Activated naive CD4-positive, alpha-beta T cell treated with Interleukin-2 at 50 U/mL for 16 hours (primary cell): Measurements from ENCODE around the gene NT5E.

Source experiments
- DNase-seq: peaks from one replicate; pipeline ENCODE4 v3.0.0-alpha.2; 2020

Gene NT5E

DNA sequence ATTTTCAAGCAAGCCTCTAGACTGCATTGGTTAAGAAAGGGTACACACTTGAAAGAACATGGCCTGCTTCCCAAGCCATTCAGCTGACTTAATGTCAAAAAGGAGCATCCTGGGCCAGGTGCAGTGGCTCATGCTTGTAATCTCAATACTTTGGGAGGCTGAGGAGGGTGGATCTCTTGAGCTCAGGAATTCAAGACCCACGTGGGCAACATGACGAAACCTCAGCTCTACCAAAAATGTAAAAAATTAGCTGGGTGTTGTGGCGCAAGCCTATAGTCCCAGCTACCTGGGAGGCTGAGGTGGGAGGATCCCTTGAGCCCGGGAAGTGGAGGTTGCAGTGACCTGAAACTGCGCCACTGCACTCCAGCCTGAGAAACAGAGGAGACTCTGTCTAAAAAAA, 26.9 kb upstream of the NT5E start:
- DNase-seq = no peak

DNA sequence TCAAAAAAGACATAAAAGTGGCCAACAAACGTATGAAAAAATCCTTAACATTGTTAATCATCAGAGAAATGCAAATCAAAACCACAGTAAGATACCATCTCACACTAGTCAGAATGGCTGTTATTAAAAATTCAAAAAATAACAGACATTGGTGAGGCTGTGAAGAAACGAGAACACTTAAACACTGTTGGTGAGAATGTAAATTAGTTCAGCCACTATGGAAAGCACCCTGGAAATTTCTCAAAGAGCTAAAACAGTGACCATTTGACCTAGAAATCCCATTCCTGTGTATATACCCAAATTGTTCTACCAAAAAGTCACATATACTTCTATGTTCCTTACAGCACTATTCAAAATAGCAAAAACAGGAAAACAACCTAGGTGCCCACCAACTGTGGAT, 24.9 kb upstream of the NT5E start:
- DNase-seq = no peak

DNA sequence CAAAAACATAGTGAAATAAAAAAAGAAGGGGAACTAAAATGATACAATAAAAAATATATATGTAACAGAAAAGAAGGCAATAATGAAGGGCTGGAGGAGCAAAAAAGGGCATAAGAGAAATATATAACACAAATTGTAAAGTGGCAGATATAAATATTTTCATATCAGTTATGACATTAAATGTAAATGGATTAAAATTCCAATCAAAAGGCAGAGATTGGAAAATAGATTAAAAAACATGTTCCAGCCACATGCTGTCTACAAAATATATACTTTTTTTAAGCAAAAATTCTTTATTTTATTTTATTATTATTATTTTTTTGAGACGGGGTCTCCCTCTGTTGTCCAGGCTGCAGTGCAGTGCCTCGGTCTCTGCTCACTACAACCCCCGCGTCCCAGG, 23.9 kb upstream of the NT5E start:
- no peak for DNase-seq

DNA sequence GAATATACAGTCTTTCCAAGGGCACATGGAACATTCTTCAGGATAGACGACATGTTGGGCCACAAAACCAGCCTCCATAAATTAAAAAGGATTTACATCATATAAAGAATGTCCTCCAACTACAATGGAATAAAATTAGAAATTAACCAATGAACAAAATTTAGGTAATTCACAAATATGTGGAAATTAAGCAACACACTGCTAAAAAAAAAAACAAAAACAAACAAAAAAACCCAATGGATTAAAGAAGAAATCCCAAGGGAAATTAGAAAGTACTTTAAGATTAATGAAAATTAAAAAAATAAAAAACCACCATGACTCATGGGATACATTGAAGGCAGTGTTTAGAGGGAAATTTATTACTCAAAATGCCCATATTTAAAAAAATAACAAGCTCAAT, 21.4 kb upstream of the NT5E start:
- no peak for DNase-seq

DNA sequence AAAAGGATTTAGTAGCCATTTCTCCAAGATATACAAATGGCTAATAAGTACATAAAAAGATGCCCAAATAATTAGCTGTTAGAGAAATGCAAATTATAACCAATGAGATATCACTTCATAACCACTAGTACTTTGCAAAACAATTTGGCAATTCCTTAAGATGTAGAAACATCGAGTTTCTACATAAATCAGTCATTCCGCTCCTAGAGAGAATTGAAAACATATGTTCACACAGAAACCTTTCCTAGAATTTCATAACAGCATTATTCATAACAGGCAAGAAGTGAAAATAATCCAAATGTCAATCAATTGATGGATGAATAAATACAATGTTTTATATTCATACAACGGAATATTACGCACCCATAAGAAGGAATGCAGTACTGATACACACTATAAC, 20.5 kb upstream of the NT5E start:
- DNase-seq = no peak

DNA sequence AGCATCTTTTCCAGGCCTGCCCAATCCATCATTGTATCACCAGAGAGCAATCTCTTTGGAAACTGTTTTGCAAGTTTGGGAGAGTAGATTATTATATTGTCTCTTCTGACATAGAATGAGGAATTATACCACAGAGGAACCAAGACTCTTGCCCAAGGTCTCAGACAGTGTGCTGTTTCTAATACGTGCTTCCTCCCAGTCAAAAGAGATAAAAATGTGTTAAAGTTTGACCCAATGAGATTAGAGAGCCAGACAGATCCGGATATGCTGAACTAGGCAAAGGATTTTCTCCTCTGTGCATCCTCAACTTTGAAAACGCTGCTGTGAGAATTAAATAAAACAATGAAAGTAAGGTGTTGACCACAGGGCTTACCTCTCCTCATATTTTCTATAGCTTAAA, 18.6 kb upstream of the NT5E start:
- DNase-seq = no peak

DNA sequence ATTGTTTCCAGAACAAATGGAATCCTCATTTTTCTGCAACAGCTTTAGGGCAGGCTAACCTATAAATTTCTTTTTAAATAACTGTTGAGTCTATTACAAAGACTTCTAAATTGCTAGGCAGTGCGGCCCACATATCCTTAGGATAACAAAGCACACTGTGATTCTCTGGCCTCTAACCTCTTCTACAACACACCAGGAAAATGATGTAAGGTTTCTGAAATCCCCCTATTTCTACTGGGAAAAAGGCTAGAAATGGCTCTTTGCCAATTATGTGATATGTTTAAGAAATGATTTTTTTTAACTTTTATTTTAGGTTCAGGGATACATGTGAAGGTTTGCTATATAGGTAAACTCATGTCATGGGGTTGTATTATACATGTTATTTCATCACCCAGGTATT, 17.3 kb upstream of the NT5E start:
- DNase-seq = no peak

DNA sequence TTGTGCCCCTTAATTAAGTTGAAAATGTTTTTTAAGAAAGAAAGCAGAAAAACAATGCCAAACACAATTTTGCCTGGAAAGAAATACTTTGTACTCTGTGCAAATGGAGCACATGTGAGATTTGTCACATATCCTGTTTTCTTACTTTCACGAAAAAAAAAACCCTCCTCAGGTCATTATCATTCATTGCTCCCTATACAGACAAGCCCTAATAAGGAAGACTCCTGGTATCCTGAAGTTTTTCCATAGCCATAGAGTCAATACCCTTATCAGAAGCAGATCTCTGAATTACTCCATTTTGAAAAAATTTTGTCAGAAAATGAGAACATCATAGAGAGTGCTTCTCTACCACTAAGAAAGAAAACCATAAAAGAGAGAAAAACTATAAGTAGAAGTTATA, 14.0 kb upstream of the NT5E start:
- DNase-seq = no peak

DNA sequence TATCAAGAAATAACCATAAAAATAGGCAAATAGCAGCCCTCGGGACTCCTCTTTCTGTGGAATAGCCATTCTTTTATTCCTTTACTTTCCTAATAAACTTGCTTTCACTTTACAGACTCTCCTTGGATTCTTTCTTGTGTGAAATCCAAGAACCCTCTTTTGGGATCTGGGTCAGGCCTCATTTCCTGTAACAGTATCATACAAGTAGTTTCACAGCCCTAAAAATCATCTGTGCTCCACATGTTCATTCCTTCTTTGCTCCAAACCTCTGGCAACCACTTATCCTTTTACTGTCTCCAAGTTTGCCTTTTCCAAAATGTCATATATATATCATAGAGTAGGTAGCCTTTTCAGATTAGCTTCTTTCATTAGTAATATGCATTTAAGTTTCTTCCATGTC, 13.5 kb upstream of the NT5E start:
- DNase-seq = no peak

DNA sequence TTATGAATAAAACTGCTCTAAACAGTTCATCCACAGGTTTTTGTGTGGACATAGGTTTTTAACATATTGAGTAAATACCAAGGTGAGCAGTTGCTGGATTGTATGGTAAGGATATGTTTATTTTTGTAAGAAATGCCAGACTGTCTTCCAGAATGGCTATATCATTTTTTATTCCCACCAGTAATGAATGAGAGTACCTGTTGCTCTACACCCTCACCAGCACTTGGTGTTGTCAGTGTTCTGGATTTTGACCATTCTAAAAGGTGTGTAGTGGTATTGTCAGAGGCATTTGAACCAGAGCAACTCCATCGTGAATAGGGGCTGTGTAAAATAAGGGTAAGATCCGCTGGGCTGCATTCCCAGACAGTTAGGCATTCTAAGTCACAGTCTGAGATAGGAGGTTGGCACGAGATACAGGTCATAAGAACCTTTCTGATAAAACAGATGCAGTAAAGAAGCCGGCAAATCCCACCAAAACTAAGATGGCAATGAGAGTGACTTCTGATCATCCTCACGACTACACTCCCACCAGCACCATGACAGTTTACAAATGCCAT, 12.9 kb upstream of the NT5E start:
- DNase-seq = no peak

DNA sequence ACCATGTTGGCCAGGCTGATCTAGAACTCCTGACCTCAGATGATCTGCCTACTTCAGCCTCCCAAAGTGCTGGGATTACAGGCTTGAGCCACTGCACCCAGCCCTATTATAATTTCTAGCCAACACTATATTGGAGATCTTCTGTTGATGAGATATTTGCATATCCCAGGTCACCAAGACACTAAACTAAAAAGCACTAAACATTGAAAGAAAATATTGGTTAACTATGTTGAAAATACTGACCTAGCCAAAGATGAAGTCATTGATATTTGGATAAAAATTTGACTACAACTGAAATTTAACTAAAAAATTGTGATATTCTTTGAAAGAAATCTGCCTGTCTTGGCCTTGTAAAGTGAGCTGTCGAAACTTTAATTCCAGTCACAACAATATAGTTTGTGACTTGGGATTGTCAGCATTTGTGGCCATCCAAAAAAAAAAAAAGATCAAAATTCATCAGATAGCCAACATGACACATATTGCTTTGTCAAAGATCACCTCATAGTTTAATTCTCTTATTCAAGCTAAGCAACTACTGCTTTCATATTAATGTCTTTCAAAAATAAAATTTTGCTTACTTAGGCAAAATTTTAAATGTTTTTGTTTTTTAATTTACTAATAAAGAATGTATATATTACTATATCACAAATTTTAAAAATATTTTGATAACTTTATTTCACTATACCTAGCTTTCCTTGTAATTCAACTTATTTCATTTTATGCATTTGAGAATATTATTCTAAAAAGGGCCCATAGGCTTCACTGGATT, 6.3 kb upstream of the NT5E start:
- DNase-seq = no peak

DNA sequence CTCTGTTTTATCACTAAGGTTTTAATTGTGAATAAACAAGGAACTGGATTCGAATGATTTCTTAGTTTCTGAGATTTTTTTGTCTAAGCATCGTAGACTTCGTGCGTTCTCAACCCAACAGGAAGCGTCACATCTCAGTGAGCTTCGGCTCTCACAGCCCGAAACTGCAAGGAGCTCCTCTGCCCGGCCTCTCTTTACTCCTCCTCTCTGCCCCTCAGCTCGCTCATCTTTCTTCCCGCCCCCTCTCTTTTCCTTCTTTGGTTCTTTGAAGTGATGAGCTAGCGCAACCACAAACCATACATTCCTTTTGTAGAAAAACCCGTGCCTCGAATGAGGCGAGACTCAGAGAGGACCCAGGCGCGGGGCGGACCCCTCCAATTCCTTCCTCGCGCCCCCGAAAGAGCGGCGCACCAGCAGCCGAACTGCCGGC, 480 bp upstream of the NT5E start:
- peak; percentile 41 for DNase-seq

DNA sequence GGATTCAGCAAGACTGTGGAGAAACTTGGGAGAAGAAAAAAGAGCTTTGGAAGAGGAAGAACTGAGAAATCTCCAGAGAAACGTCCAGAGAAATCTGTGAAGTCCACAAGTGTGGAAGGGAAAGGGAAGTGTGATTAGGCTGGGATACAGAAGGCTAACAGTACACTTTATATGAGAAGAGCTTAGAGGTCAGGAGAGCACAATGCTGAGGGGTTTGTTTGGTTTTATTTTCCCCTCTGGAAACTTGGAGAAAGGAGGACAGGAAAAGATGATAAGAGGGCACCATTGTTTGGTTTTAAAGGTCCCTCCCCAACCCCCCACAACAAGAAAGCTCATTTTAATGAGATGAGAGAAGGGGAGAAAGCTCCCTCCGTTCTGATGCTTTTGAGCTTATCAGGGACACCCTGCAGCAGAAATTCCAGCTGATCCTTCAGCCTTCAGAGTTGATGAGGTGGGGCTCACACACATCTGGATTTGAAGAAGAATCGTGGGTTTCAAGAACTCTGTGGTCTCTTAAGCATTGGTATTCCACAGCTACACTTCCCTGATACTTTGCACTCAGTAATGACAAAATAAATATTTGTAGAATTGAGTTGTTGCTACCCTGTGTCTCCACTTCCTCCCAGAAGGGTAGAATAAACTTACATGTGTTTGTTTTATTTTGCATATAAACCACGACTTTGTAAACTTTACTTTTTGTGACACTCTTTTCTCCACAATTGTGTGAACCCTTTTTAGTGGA, 1.9 kb downstream of the NT5E start:
- no peak for DNase-seq

DNA sequence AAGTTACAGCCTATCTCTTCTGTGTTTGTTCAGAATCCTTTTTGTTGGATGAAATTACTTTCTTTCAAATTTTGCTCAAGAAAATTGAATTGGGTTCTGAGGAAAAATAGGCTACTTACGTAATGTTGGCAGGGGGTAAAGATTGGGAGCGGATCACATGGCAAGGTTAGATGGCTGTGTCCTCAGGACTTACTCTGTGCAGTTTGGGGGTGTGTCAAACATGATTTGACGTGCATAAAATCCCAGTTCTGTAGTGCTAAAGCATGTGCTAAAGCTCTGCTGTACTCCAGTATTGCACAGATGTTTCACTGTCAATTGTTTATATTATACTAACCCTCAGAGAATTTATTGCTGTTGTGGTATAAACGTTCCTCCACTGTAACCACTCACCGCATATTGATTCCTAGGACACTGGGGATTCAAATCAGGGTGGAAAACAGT, 2.6 kb downstream of the NT5E start:
- no peak for DNase-seq

DNA sequence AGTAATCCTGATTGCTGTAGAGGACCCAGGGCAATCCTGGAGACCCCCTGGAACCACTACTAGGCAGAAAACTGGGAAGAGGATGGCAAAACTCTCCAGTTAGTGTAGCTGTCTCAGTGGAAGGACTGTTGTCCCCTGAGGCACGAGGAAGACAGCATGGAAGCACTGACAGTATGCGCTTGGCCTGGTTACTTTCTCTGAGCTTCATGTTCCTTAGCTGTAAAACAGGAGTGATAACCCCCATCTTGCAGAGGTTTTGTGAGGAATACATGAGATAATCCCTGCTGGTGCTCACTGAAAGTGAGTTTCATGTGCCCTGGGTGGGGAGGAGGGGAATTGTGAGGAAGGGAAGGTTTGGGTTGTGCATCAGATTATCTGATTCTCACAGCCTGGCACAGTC, 3.2 kb downstream of the NT5E start:
- DNase-seq = no peak

DNA sequence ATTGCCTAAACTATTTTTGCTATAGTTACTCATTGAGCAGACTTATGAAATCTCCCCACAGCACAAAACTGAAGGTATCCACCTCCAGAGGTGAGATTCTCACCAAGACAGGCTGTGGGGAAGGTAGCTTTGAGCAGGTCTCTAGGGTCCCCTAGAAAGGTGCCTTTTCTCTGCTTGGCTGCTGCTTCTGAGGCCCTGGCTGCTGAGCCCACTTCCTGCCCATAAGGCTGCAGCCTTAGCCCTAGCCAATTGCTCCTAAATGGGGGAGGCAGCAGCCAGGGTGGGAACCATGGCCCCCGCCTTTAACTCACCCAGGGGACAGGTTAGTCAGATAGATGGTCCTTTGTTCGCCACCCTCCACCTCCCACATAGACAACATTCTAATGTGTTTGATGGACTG, 3.6 kb downstream of the NT5E start:
- DNase-seq = no peak

DNA sequence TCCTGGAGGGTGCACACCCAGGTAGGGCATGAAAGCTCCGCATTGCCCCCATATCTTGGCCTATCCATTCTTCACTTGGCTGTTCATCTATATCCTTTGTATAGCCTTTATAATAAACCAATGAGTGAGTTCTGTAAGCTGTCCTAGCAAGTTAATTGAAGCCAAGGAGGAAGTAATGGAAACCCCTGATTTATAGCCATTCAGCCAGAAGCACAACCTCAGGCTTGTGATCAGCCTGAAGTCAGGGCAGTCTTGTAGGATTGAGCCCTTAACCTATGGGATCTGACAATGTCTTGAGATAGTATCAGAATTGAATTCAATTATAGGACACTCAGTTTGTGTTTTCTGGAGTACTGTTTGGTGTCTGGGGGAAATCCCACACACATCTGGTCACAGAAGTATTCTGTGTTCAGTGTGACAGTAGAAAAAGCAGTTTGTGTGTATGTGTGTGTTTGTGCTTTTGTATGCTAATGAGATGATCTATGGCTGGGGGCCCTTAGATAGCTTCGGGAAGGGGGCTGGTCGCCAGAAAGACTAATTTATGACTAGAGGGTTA, 5.7 kb downstream of the NT5E start:
- DNase-seq = no peak

DNA sequence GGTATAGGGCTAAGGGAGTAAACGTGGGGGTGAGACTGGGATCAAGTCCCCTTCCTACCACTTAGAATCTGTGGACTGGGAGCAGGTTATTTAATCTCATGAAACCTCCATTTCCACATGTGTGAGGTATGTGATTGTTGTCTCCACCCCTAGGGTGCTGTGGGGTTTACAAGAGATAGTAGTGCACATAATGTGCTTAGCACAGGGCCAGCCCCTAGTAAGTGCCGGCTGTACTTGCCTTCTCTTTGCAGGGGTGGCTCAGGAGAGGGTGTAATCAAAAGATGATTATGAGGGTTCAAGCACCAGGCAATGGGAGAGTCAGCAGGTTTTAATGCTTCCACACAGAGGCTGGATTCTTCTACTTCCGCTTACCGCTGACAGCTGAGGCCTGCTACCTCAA, 6.9 kb downstream of the NT5E start:
- no peak for DNase-seq

DNA sequence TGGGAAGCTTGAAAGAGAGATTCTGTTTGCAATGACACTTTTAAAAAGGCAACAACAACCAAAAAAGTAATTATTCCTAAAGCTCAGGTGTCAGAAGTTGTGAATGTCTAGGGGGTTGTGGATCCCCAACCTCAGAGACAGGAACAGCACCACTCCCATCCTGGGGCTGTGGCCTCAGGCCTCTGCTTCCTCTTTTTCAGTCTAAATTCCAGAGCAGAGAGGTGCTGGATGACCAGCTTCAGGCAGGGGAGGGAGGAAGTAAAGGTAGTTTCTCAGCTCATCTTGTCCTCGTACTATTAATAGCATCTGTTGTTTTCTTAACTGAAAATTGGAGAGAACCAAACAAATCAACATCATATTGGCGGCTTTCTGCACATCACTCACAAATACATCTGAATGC, 8.3 kb downstream of the NT5E start:
- DNase-seq = no peak

DNA sequence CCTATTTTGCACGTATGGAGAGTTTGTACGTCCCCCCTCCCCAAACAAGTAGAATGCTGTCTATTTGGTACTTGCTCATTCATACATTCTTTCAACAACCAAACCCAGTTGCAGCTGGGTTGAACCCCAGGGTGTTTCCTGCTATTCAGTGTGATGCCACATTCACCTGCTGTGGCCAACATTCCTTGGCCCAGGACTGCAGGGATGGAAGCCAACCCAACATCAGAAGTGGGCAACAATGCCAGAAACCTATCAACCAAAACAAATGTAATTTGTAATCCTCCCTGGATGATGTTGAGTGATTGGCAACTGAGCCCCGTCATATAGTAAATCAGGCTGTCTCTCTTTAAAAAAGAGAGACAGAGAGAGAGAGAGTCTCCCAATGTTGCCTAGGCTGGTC, 8.9 kb downstream of the NT5E start:
- DNase-seq = no peak

DNA sequence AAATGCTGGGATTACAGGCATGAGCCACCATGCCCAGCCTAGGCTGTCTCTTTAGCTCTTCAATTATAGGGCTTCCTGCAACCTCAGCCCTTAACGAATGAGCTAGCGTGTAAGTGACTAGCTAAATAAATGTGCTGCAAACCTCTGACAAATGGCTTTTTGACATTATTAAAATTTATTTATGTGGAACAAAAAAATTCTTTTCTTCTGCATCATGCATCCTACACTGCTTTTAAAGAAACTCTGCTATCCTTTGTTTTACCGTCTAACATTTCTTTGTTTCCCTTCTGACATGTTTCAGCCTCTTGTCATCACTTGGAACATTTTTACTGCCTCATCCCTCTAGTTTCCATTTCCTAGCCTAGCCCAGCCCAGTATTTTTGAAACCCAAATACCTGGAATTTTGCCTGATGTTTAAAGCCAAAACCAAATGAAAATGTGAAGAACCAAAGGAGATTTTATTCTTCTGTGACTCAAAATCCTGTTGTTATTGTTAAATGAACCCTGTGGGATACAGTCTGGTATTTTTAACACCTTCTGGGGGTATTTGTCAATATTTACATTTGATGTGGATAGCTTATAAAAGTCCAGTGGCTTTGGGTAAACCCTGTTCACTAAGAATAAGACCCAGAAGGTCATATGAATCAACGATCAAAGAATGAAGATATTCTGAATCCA, 9.5 kb downstream of the NT5E start:
- no peak for DNase-seq

DNA sequence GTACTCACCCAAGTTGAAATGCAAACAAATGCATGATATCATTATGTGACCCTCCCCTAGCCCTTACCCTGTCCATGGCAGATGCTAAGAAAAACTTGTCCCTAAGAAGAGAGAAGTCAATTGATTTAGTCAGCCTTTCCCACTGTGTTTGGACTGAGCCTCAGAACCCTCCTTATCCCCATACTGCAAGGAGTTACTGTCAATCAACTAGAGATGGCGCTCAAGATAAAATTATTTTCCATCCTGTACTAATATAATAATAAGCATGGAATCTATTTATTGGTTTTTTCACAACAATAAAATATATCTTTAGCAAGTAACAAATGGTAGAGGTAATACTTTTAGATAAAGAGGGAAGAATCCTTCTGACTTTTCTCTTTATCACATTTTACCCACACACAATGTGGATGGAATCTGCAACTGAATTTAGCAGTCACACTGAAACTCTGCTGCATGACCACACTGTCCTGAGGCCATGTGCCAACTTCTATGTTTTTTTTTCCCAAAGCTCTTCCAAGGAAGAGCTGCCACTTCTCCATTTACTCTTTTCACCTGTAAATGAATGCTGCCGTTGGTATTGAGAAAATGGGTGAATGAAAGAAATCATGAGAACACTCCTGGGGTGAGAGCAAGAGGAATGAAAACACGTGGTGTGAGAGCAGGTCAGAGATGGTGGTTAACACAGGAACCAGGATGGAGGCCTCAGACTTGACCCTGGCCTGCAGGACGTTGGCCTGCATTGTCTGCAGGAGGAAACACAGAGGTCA, 10.5 kb downstream of the NT5E start:
- no peak for DNase-seq
